ENCODE results near the gene ZBTB38. TPM values are rescaled to one million over a fixed set of nuclear protein-coding genes. Genes with fewer than 3 reads are reported as not detected.

Gene ZBTB38
- total RNA-seq, 2 experiments from 2014 or later = 8.4 to 12.4 TPM

DNA sequence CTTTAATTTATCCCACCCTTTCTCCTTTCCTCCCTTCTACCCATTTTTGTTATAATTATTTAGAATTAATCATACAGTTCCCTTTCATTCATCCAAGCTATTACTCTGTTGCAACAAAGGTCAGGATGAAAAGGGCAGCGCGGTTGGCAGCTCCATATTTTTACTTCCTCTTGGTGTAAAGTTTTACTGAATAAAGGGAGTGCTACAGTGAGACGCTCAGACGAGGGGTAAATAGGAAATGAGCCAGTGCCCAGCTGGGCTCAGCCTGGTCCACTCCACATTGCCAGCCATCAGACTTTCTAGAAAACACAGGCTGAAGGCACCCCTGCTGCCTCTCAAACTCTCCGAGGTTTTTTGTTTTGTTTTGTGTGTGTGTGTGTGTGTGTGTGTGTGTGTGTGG is 21.9 kb upstream of the ZBTB38 start:
- Histone ChIP-seq H3K9me2 (ENCODE audit: insufficient read depth, low read length) (no peaks in the 10 kb centered on the region), H3K4me1 (ENCODE audit: insufficient read depth, low read length, poor library complexity, severe bottlenecking) (no peaks in the 10 kb centered on the region), H4K20me1 (ENCODE audit: insufficient read depth, low read length) (no peaks in the 10 kb centered on the region), H2AFZ (ENCODE audit: low read length) (peak overlapping the region; percentile 12; the same call in 1 of the 2 replicates), H3K27ac (ENCODE audit: low read depth, low read length, poor library complexity, severe bottlenecking) (no peak overlapping the region), H3K79me2 (ENCODE audit: insufficient read depth, low read depth, low read length) (no peaks in the 10 kb centered on the region), H3K4me3 (ENCODE audit: low read depth, low read length, poor library complexity, severe bottlenecking) (no peak overlapping the region), H3K4me2 (ENCODE audit: low read length) (no peak overlapping the region), H3K36me3 (ENCODE audit: insufficient read depth, low read length) (no peaks in the 10 kb centered on the region), H3K9me3 (ENCODE audit: low read length) (no peaks in the 10 kb centered on the region)
- no peak for TF ChIP-seq EZH2phosphoT487 (IDR thresholded peaks at IDR 0.05; ENCODE audit: borderline replicate concordance, low read depth, low read length)
- TF ChIP-seq, protein P1, sequence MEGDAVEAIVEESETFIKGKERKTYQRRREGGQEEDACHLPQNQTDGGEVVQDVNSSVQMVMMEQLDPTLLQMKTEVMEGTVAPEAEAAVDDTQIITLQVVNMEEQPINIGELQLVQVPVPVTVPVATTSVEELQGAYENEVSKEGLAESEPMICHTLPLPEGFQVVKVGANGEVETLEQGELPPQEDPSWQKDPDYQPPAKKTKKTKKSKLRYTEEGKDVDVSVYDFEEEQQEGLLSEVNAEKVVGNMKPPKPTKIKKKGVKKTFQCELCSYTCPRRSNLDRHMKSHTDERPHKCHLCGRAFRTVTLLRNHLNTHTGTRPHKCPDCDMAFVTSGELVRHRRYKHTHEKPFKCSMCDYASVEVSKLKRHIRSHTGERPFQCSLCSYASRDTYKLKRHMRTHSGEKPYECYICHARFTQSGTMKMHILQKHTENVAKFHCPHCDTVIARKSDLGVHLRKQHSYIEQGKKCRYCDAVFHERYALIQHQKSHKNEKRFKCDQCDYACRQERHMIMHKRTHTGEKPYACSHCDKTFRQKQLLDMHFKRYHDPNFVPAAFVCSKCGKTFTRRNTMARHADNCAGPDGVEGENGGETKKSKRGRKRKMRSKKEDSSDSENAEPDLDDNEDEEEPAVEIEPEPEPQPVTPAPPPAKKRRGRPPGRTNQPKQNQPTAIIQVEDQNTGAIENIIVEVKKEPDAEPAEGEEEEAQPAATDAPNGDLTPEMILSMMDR (conservative IDR thresholded peaks at IDR 0.05; ENCODE audit: low read length) = no peak
- ChIA-PET CTCF (ENCODE audit: unreplicated experiment) (no interaction called here), POLR2A (no interaction called here)
- DNase-seq (ENCODE audit: low spot score) = no peak
- intact Hi-C loops (cut with micrococcal nuclease; ENCODE audit: unreplicated experiment) = no loop called here
- no TSS peak for BruUV-seq (replicated peaks)

DNA sequence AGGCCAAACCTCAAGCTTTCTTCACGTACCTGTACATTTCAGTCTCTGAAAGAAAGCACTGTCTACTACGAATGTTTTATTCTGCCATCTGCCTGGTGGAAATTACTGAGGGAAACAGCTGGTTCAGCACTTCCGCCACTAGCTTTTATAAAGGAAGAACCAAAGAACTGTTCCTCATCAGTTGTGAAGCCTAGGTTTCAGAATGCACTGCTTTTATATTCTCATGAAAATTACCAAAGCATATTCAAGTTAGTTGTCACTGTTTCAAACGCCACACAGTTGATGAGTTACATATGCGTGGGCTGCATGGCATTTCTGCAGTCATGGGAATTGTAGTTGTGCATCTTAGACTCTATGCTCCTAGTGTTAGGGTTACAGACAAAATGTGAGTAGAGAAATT is 21.5 kb upstream of the ZBTB38 start:
- no peaks in the 10 kb centered on the region for H3K79me2 ChIP-seq (ENCODE audit: insufficient read depth, low read depth, low read length)
- no peaks in the 10 kb centered on the region for H3K36me3 ChIP-seq (ENCODE audit: insufficient read depth, low read length)
- intact Hi-C loops (cut with micrococcal nuclease; ENCODE audit: unreplicated experiment) = no loop called here
- H3K9me2 ChIP-seq (ENCODE audit: insufficient read depth, low read length) = no peaks in the 10 kb centered on the region
- H3K9me3 ChIP-seq (ENCODE audit: low read length) = no peaks in the 10 kb centered on the region
- H3K4me2 ChIP-seq (ENCODE audit: low read length) = no peak overlapping the region
- peak overlapping the region; percentile 12; the same call in 1 of the 2 replicates for H2AFZ ChIP-seq (ENCODE audit: low read length)
- no peak for DNase-seq (ENCODE audit: low spot score)
- no peak overlapping the region for H3K27ac ChIP-seq (ENCODE audit: low read depth, low read length, poor library complexity, severe bottlenecking)
- H4K20me1 ChIP-seq (ENCODE audit: insufficient read depth, low read length) = no peaks in the 10 kb centered on the region
- TF ChIP-seq EZH2phosphoT487 (IDR thresholded peaks at IDR 0.05; ENCODE audit: borderline replicate concordance, low read depth, low read length) = no peak
- TF ChIP-seq, protein P1 (conservative IDR thresholded peaks at IDR 0.05; ENCODE audit: low read length) = no peak
- ChIA-PET CTCF (ENCODE audit: unreplicated experiment) (no interaction called here), POLR2A (no interaction called here)
- no peaks in the 10 kb centered on the region for H3K4me1 ChIP-seq (ENCODE audit: insufficient read depth, low read length, poor library complexity, severe bottlenecking)
- H3K4me3 ChIP-seq (ENCODE audit: low read depth, low read length, poor library complexity, severe bottlenecking) = no peak overlapping the region
- BruUV-seq (replicated peaks) = no TSS peak

DNA sequence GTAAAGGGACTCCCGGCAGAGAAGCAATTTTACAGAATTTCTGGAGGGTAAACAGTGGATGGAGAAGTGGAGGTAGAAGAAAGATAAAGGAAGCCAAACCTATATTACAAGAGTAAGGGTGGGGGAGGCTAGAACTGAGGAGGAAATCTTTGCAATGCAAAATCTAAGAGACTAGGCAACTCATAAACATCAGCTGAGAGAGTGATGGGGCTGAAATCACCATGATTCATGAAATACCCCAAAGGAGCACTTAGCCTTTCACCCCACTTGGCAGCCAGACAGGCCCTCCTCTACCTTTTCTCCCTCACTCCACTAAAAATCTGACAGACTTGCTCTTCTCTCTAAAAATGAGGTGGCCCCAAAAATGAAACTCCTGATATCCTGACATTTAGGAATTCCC is 19.5 kb upstream of the ZBTB38 start:
- Histone ChIP-seq H3K36me3 (ENCODE audit: insufficient read depth, low read length) (no peaks in the 10 kb centered on the region), H3K9me3 (ENCODE audit: low read length) (no peaks in the 10 kb centered on the region), H3K4me2 (ENCODE audit: low read length) (no peak overlapping the region), H4K20me1 (ENCODE audit: insufficient read depth, low read length) (no peaks in the 10 kb centered on the region), H2AFZ (ENCODE audit: low read length) (no peak overlapping the region), H3K4me3 (ENCODE audit: low read depth, low read length, poor library complexity, severe bottlenecking) (no peak overlapping the region), H3K79me2 (ENCODE audit: insufficient read depth, low read depth, low read length) (no peaks in the 10 kb centered on the region), H3K9me2 (ENCODE audit: insufficient read depth, low read length) (no peaks in the 10 kb centered on the region), H3K4me1 (ENCODE audit: insufficient read depth, low read length, poor library complexity, severe bottlenecking) (no peaks in the 10 kb centered on the region), H3K27ac (ENCODE audit: low read depth, low read length, poor library complexity, severe bottlenecking) (no peak overlapping the region)
- TF ChIP-seq, protein P1 (conservative IDR thresholded peaks at IDR 0.05; ENCODE audit: low read length) = no peak
- TF ChIP-seq EZH2phosphoT487 (IDR thresholded peaks at IDR 0.05; ENCODE audit: borderline replicate concordance, low read depth, low read length) = no peak
- no TSS peak for BruUV-seq (replicated peaks)
- intact Hi-C loops (cut with micrococcal nuclease; ENCODE audit: unreplicated experiment) = no loop called here
- POLR2A ChIA-PET = interaction anchor here (0.6 to 1.5 kb wide), 2 partner anchors 12 to 128 kb away, joined by 3 to 5 read pairs; no protein-coding TSS in a partner anchor
- CTCF ChIA-PET (ENCODE audit: unreplicated experiment) = no interaction called here
- DNase-seq (ENCODE audit: low spot score) = no peak

Data from OCI-LY7 (cell line).